ENCODE results near the gene COL13A1.

The COL13A1 gene

DNA sequence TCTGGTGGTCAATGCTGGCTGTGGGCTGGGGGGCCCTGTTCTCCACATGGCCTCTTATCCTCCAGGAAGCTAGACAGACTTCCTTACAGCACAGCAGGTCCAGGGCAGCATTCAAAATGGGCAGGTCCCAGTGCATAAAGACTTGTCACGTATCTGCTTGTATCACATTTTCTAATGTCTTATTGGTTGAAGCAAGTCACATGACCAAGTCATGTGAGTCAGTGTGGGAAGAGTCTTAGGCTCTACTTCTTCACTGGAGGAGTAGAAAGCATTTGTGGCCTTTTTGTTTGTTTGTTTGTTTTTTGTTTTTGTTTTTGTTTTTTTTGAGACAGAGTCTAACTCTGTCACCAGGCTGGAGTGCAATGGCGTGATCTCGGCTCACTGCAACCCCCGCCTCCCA, 104.7 kb downstream of the COL13A1 start:
- DNase-seq (ENCODE audit: low read depth in 2 of 2), result no peak

DNA sequence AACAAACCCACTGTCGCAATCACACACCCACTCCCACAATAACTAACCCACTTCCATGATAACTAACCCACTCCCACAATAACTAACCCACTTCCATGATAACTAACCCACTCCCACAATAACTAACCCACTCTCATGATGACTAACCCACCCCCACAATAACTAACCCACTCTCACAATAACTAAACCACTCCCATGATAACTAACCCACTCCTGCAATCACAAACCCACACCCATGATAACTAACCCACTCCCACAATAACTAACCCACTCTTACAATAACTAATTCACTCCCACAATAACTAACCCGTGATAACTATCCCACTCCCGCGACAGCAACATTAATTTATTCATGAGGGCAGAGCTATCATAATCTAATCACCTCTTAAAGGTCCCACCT, 105.8 kb downstream of the COL13A1 start:
- DNase-seq (ENCODE audit: low read depth in 2 of 2), result no peak

DNA sequence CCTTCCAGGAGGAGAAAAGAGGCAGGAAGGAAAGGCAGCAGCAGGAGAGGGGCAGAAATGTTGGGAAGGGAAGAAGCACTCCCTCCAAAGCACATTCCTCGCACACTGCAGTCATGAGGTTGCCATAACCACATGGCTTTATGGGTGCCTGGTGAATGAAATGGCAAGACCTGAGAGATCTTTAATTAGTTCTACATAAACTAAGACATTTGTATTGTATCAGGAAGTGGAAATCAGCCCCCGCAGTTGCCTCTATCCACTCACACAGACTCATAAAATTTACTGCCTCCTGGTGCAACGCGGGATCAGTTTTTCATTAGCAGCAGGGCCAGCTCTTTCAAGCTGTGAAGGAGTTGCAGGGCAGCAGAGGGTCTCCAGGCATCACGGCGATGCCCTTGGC, 106.4 kb downstream of the COL13A1 start:
- no peak for DNase-seq (ENCODE audit: low read depth in 2 of 2)

DNA sequence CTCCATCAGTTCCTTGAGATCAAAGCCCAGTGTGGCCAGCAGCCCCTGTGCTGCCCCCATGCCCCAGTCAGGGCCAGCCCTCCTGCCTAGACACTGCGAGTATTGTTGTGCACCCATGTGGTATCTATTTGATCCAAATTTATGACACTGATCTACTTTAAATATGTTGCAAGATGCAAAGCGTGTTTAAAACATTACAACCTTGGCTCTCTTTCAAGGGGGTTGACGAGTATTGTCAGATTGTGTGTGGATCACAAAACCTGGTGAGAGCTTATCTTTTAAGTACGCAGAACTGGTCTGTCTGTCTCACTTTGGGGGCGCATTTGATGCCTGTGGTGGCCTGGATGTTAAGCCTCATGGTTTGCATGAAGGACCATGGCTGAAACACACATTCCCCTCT, 108.9 kb downstream of the COL13A1 start:
- no peak for DNase-seq (ENCODE audit: low read depth in 2 of 2)

DNA sequence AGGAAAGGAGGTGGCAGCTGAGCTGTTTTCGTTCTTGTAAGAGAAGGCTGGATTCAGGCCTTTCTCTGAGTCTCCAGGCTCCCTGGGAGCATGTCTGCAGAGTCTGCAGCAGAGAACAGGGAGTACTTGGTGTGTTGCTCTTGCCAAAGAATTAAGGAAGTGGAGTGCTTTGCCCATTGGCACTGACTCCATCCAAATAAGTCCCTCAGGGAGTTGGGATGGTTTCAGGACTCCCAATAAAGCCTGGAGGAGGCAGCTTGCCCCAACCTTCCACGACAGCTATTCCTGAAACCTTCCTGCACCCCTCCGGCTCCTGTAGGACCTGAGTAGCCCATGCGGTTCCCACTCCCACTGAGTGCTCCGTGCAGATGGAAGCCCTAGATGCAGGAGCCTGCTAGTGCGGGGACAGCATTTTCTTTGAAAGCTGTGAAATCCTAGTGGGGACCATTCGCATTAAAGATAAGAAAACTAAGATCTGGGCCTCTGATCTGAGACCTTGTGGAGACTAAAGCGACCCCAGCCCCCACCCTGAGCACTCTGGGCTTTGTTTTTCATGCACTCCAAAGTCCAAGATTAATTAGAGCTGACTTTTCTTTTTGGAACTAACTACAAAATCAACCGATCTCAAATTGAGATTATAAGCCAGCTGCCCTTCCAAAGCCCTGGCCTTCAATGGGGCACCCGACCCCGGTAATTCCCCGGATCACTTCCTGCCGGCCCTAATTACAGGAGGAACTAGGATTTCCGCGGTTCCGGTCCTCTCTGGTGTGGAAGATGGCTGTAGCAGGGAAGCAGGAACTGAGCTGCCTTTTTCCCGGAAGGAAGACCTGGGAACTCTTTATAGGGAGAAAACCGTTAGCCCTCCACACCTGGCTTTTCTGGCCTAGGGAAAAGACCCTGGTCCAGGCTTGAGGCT, 110.2 kb downstream of the COL13A1 start:
- no peak for DNase-seq (ENCODE audit: low read depth in 2 of 2)

DNA sequence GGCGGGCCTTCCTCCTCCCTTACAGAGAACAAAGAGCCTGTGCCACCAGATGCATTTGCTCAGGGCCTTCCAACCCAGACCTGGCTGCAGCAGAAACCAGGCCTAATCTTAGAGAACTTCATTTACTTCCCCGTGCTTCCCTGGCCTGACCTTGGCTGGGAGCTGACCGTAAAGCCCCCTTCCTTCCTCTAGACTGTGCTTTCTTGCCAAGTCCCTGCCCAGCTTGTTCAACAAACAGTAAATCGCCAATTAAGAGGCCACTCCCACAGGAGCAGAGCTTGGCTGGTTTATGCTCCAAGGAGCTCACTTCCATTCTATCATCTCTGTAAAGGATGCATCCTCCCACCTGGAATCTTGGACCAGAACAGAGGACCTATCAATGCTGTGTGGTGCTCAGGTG, 110.9 kb downstream of the COL13A1 start:
- no peak for DNase-seq (ENCODE audit: low read depth in 2 of 2)

DNA sequence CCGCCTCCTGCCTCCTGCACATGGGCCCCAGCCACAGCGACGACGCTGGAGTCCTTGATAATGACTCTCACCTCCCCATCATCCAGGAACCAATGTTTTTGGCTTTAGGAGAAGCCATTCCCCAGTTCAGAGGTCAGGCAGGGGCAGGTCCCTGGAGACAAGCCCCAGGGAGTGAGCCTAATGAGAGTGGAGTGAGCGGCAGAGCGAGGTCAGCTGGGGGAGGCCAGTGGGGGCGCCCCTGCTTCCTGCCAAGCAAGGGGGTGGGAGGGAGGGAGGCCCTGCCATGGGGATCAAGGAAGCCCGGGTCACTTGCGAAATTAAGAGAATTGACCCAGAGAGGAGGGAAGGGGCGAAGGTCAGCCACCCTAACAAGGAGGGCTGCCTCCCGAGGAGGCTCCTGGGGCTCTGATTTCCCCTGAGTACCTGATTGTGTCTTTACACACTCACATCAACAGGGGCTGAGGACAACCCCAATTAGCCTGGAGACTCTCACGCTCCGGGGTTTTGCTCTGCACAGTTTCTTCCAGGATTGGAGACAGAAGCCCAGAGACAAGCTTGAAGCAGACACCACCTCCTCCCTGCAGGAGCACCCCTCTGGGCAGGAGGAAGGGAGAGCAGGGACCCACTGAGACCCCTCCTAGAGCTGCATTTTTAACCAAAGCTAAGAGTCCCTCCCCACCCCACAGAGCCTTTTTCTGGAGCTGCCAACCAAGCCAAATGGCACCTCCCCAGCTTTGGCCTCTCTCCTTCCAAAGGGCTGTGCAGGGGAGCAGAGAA, 112.1 kb downstream of the COL13A1 start:
- no peak for DNase-seq (ENCODE audit: low read depth in 2 of 2)

DNA sequence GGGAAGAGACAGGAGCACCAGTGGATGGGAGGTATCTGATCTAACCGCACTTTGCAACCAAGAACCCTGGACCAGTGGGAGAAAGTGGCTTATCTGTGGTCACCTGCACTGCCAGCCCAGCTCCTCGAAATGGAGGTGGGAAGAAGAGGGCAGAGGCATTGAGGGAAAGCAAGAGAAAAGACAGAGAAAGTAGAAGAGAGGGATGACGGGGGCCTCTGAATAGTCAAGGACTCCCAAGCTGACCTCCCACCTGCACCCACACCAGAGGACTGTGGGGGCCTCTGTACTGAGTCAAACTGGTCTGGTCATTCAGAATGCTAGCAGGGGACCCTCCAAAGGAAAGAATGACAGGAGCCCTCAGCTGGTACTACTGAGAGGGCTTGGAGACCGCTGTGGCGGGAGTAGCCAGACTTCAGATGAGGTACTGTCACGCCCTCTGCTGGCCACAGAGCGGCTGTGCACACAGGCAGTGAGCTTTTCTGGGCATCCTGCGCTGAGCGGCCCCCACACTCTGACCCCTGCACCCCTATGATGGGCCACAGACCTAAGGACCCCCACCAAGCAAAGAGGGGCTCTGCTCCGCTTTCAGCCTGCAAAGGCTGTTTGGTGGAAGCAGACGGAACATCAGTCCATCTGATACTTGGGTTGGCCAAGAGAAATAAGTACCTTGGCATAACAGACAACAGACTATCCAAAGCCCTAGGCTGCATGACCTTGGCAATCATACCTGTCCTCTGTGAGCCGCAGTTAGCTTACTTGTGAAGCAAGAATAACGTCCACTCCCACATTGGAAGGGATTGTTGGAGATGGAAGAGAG, 112.9 kb downstream of the COL13A1 start:
- peak; percentile 29 to 51 for DNase-seq (ENCODE audit: low read depth in 2 of 2)

DNA sequence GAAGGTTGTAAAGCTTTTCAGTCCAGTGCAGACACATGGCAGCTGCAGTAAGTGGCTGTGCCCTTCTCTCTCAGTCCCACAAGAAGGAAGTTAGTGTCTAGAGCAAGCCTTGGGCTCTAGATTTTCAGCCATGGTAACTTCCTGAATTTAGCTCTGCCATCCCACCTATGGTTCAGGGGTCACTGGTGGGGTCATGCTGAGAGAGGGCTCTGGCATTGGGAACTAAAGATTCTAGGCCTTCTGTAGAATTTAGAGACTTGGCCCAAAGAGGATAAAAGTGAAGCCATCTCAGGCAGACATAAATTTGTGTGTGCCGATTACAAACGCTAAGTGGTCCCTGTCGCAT, 113.5 kb downstream of the COL13A1 start:
- DNase-seq (ENCODE audit: low read depth in 2 of 2), result no peak

DNA sequence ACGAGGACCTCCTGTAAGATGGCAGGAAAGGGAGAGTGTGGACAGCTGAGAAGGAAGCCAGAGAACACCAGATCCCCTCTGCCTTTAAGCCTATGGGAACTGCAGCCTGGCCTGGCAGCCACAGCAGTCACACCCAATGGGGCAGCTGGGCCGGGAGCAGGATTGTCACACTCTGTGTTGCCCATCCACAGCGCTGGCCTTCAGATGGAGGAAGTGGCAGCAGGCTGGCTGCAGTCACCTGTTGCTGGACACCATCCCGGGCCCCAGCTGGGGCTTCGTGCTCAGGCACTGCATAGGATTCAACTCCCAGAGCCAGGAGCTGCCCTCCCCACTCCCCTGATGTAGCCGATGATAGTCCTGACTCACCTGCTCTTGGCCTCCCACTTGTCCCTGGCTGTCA, 114.4 kb downstream of the COL13A1 start:
- no peak for DNase-seq (ENCODE audit: low read depth in 2 of 2)

DNA sequence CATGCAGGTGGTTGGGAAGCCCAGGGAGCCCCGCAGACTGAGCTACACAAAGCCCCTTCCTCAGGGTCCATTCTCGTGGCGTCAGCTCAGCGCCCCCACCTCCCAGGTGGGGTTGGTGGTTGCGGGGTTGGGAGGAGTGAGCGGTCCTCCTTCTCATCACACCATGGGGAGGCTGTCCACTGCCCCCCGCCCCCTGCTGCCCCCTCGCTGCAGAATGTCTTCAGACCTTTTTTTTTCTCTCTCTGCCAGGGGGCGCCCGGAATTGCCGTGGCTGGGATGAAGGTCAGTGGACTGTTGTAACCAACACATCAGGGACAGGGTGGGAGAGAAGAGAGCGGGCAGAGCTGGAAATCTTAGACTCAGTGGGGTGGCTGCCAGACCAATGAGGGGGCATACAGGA, 116.3 kb downstream of the COL13A1 start:
- DNase-seq (ENCODE audit: low read depth in 2 of 2), result no peak

DNA sequence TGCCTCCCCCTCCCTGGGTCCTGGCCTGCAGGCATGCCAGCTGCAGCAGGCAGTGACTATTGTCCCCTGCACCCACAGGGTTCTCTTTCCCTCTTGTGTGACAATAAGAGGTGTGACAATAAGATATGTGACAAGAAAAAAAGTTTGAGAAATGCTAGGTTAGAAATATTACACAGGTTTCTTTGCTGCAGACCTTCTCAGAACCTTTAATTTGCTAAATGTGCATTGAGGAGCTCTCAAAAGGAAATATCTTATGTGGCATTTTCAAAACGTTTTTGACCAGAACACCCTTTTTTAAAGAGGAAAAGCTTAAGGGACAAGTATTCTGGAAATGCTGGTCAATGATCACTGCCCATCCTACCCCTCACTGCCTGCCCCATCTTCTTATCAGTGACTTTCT, 117.5 kb downstream of the COL13A1 start:
- DNase-seq (ENCODE audit: low read depth in 2 of 2), result no peak

DNA sequence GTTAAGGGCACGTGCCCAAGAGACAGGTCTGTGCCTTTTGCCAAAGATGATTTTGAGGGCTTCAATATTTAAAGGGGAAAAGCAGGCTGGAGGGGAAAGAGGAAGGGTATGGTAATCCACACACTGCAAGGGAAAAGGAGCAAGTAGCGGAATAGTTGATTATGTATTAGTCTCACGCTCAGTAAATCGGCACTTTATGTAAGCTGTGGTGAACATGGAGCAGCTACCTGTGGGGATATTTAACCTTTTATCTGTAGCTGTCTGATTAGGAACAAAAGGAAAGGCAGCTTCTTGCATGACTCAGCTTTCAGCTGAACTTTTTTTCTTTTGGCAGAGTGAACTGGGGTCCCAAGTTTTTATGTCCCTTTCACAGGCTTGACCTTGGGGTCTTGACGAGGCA, 123.4 kb downstream of the COL13A1 start:
- DNase-seq (ENCODE audit: low read depth in 2 of 2), result no peak

DNA sequence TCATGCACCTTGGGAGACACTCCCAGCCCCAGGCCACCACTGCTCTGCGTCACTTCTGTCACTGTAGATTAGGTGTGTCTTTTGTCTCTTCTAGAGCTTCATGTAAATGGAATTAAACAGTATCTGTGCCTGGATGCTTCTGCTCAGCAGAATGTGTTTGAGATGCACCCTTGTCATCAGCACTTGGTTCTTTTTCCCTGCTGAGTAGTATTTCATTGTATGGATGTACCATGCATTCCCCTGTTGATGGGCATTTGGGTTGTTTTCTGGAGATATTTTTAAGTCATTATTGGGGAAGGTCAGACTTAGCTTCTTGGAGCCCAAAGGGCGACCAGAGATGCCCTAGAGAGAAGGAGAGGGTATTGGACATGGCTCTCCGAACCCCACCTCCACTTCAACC, 126.6 kb downstream of the COL13A1 start:
- DNase-seq (ENCODE audit: low read depth in 2 of 2), result no peak

DNA sequence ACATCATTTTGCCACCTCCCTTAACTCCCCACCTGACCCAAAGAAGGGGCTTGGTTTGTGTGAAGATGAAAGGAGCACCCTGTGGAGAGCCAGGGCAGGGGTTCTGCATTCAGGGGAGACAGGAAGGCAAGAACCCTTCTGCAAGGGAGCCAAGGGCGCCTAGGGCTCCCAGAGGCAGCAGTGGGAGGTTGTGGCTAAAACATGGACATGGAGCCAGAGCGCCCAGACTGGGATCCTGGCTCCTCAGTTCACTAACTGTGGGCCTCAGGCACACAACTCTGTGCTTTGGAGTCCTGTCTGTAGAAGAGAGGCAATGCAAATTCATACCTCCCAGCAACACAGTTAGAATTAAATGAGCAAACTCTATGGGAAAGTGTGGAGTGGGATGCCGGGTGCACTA, 127.9 kb downstream of the COL13A1 start:
- DNase-seq (ENCODE audit: low read depth in 2 of 2), result no peak

DNA sequence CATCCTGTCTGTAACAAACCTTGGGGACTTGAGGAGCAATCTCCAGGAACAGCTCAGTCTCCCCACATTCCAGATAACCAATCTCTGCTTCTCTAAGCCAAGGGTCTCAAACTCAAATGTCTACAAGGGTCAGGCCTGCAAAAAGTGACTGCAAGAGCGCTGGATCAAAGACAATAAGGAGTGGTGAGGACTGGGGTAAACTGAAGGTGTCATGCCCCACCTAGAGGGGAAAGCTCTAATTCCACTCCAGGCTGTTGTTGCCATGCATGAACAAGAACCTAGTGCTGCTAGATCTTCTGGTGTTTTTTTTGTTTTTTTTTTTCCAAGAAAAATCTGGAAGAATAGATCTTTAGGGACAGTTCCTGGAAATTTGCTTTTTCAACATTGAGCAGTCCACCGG, 133.1 kb downstream of the COL13A1 start:
- no peak for DNase-seq (ENCODE audit: low read depth in 2 of 2)

DNA sequence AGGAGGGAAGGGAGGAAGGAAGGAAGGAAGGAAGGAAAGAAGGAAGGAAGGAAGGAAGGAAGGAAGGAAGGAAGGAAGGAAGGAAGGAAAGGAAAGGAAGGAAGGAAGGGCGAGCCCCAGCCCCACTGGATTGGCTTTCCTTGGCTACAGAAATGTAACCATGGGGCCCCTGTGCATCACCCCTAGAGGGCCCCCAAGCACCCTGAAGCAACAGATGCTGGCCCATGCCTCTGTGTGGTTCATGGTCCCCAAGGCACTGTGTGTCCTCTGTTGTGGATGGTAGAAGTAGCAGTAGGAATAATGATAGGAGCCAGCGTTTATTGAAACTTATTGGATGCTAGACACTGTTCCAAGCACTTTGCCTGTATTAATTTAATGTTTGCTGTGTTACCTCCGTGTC, 134.4 kb downstream of the COL13A1 start:
- no peak for DNase-seq (ENCODE audit: low read depth in 2 of 2)

DNA sequence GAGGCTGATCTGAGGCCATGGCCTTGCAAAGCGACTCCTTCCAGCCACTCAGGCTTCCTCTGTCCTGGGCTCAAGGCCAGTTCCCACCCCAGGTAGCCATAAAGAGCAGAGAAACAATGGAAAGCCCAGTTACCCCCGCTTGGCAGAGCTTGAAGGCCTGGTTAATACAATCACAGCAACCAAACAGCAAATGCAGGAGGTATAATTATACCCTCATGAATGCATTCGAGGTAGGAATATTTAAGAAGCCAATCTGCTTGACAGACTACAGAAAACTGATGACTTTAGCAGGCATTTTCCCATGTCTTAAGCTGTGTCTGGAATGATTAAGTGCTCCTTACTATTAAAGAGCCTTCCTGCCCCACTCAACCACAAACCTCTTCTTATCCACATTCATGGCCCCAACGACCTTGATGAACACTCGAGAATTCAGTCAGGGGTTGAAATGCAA, 136.9 kb downstream of the COL13A1 start:
- DNase-seq (ENCODE audit: low read depth in 2 of 2), result no peak

DNA sequence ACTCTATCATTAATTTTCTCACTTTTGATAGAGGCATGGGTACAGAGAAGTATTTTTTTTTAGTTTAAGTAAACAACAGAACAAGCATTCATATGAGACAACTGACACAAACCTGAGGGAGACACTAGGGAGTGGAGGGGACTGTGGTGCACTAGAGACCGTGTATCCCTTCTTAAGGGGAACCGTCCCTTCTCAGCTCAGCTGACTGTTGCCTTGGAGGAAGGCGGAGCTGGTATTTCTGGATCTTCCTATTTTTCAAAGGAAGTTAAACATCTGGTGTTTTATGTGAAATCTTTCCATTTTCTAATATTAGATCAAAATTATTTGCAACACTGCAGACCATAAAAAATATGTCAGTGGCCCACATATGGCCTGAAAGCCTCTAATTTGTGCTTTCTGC, 137.4 kb downstream of the COL13A1 start:
- no peak for DNase-seq (ENCODE audit: low read depth in 2 of 2)

DNA sequence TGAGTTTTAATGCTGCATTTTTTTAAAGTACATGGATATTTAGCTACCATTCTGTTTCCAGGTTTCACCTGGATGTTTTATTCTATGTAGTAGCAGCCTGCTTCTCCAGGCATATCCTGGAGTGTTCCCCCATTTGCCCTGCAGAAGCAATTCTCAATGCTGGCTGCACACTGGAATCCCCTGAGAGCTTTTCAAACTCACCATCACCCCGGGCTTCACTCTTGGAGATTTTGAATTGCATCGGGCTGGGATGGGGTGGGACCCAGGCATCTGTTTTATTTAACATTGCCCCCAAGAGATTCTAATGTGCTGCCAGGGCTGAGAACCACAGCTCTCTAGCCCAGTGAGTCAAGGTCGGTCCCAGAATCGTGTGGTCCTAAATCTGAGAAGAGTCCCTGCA, 137.8 kb downstream of the COL13A1 start:
- DNase-seq (ENCODE audit: low read depth in 2 of 2), result no peak

DNA sequence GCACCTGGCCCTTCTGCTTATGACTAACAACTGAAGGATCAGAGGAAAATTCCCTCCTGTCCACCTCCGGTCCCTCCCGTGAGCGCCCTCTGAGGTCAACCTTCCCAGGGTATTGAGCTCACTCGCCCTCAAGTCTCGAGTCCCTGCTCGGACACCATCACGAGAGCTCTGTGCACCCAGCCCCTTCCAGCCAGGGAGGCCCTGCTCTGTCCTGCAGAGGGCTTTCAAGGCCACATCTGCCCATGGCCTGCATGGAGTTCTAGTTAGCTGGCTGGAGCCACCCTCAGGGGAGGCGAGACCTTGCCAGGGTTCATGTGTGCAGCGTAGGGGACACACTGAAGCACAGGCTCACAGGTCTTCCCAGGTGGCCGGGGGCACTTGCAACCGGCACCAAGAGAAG, 140.0 kb downstream of the COL13A1 start:
- no peak for DNase-seq (ENCODE audit: low read depth in 2 of 2)

DNA sequence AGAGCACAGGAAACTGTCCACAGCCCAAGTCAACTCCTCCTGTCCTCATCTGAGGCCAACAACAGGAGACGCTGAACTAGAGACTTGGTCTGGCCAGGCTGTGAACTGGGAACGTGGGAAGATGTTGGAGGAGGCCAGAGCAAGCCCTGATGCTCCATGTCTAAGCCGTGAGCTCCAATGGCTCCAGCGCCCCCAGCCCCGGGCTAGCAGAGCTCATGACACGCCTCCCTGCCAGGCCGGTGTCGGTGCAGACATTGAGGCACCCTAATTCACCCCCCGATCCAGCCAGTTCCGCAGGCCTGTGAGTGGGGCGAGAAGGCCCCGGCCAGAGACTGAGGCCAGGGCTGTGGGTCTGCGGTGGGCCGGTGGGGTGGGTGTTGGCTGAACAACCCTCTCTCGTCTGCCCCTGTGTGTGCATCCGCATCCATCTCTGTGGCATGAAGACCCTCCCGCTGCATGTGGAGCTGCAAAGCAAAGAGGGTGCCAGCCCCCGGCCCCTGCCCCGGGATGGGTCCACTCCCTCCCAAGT, 141.7 kb downstream of the COL13A1 start:
- no peak for DNase-seq (ENCODE audit: low read depth in 2 of 2)
